K562 (cell line): Measurements from ENCODE around the gene FAAP100. TPM values are rescaled to one million over a fixed set of nuclear protein-coding genes. Genes with fewer than 3 reads are reported as not detected.

Experiments used
- ATF4 ChIP-seq: fragments of 450-650 bp; formaldehyde crosslinking; IDR thresholded peaks from 2 replicates; pipeline ENCODE4 v1.4.0; 2022; ENCODE audit warnings: mild to moderate bottlenecking, moderate library complexity
- ATF6 ChIP-seq: sonication (generic); formaldehyde crosslinking; IDR thresholded peaks from 2 replicates; pipeline ENCODE4 v1.4.0; 2020; ENCODE audit warnings: mild to moderate bottlenecking, missing genetic modification reagents
- CREB1 ChIP-seq, 2 experiments: sonication (generic) in 1 of 2; formaldehyde crosslinking in 1 of 2; IDR thresholded peaks; 2 replicates each; pipeline versions ENCODE4 v1.6.1 to v1.8.0; 2012 to 2022; ENCODE audit warnings: inconsistent platforms in 1 of 2, mild to moderate bottlenecking in 1 of 2, missing genetic modification reagents in 1 of 2, moderate library complexity in 1 of 2
- ETS2 ChIP-seq: IDR thresholded peaks from 2 replicates; pipeline ENCODE4 v1.6.1; 2016; ENCODE audit warnings: borderline replicate concordance, missing genetic modification characterization, mild to moderate bottlenecking, moderate library complexity, missing compliant biosample characterization; ENCODE audit not compliant: poor library complexity, severe bottlenecking
- FOXP1 ChIP-seq: sonication (generic); formaldehyde crosslinking; IDR thresholded peaks from 2 replicates; pipeline ENCODE4 v1.8.0; 2022; ENCODE audit warnings: mild to moderate bottlenecking, missing genetic modification reagents
- HDAC2 ChIP-seq: fragments of 450-650 bp; IDR thresholded peaks from 2 replicates; pipeline ENCODE4 v1.6.1; 2016; ENCODE audit warnings: mild to moderate bottlenecking
- HDAC6 ChIP-seq: IDR thresholded peaks from 2 replicates; pipeline ENCODE4 v1.6.1; 2012; ENCODE audit warnings: low read depth, mild to moderate bottlenecking, control low read depth, inconsistent platforms, low read length, moderate library complexity
- L3MBTL2 ChIP-seq: fragments of 450-650 bp; IDR thresholded peaks from 2 replicates; pipeline ENCODE4 v1.6.1; 2016; ENCODE audit warnings: mild to moderate bottlenecking, moderate library complexity
- MCM7 ChIP-seq, 2 experiments: fragments of 450-650 bp; IDR thresholded peaks; 2 replicates each; pipeline ENCODE4 v1.6.1; 2016 to 2018
- MEF2A ChIP-seq: IDR thresholded peaks from 2 replicates; pipeline ENCODE4 v1.6.1; 2011; ENCODE audit warnings: low read depth, mild to moderate bottlenecking, low read length, moderate library complexity; ENCODE audit not compliant: control insufficient read depth
- MTA3 ChIP-seq: fragments of 450-650 bp; formaldehyde crosslinking; IDR thresholded peaks from 2 replicates; pipeline ENCODE4 v1.6.1; 2017; ENCODE audit warnings: mild to moderate bottlenecking, borderline replicate concordance
- NR1H2 ChIP-seq: sonication (generic); formaldehyde crosslinking; IDR thresholded peaks from 2 replicates; pipeline ENCODE4 v1.4.0; 2020; ENCODE audit warnings: mild to moderate bottlenecking, missing genetic modification reagents
- PPARD ChIP-seq: fragments of 250-450 bp; sonication (Bioruptor Pico); IDR thresholded peaks from 2 replicates; pipeline ENCODE4 v1.8.0; 2022; ENCODE audit warnings: inconsistent platforms, mild to moderate bottlenecking, moderate library complexity
- PREB ChIP-seq: sonication (generic); formaldehyde crosslinking; IDR thresholded peaks from 2 replicates; pipeline ENCODE4 v1.8.1; 2023; ENCODE audit warnings: mild to moderate bottlenecking, missing genetic modification reagents
- RBFOX2 ChIP-seq: fragments of 200-400 bp; formaldehyde crosslinking; IDR thresholded peaks from 2 replicates; pipeline ENCODE4 v1.6.1; 2017; ENCODE audit warnings: low read depth, mild to moderate bottlenecking, low read length, moderate library complexity
- SIRT6 ChIP-seq: IDR thresholded peaks from one replicate; pipeline ENCODE4 v1.6.1; 2012; ENCODE audit warnings: low read depth, mild to moderate bottlenecking, control low read depth, inconsistent platforms, low read length, moderate library complexity
- SPI1 ChIP-seq: IDR thresholded peaks from 2 replicates; pipeline ENCODE4 v1.6.1; 2011; ENCODE audit warnings: low read depth, low read length, control low read depth, borderline replicate concordance
- TCF3 ChIP-seq: sonication (generic); formaldehyde crosslinking; IDR thresholded peaks from 2 replicates; pipeline ENCODE4 v1.4.0; 2020; ENCODE audit warnings: mild to moderate bottlenecking, missing genetic modification reagents
- YBX1 ChIP-seq: fragments of 450-650 bp; IDR thresholded peaks from 2 replicates; pipeline ENCODE4 v1.7.1; 2016; ENCODE audit warnings: mild to moderate bottlenecking
- ZBTB8A ChIP-seq: fragments of 450-650 bp; IDR thresholded peaks from 2 replicates; pipeline ENCODE4 v1.6.1; 2018; ENCODE audit warnings: mild to moderate bottlenecking, moderate library complexity; ENCODE audit not compliant: partially characterized antibody
- ZNF184 ChIP-seq: sonication (generic); formaldehyde crosslinking; IDR thresholded peaks from 2 replicates; pipeline ENCODE4 v1.5.0; 2020; ENCODE audit warnings: missing genetic modification reagents
- ZNF324 ChIP-seq: fragments of 250-450 bp; sonication (Bioruptor Pico); IDR thresholded peaks from 2 replicates; pipeline ENCODE4 v1.4.0; 2020; ENCODE audit warnings: mild to moderate bottlenecking
- ZNF57 ChIP-seq: fragments of 450-650 bp; formaldehyde crosslinking; IDR thresholded peaks from 2 replicates; pipeline ENCODE4 v1.4.0; 2020; ENCODE audit warnings: mild to moderate bottlenecking, moderate library complexity
- polyA plus RNA-seq, 8 experiments: library from polyadenylated mRNA; depleted of rRNA in 4 of 8; stranded (reverse) in 5 of 8; unstranded in 3 of 8; fragments of >200 nt; fragmentation: Nextera tagmentation in 2 of 8; fragmentation: Illumina TruSeq in 1 of 8; extraction: Ambion mirVana in 2 of 8; extraction: Trizol in 1 of 8; gene quantifications; 2 replicates each; pipeline versions ENCODE4 v1.2.1 to v1.2.3, GENCODE V29; 2011 to 2014; ENCODE audit warnings: inconsistent platforms in 1 of 8, missing spikeins in 1 of 8
- total RNA-seq, 7 experiments: library from RNA; depleted of rRNA in 6 of 7; stranded (reverse); fragments of >200 nt in 6 of 7; fragmentation: Illumina TruSeq in 2 of 7; extraction: Trizol in 2 of 7; gene quantifications; 2 replicates each; pipeline versions ENCODE4 v1.2.1 to v1.2.3, GENCODE V29; 2011 to 2021; ENCODE audit warnings: low replicate concordance in 1 of 7

FAAP100 gene
- total and polyA plus RNA-seq, 9 of the 15 experiments (the other 6 are each of a cell fraction or from before 2014, with no cell fraction given) = 0.31 to 51.2 (median 12.6) TPM

DNA sequence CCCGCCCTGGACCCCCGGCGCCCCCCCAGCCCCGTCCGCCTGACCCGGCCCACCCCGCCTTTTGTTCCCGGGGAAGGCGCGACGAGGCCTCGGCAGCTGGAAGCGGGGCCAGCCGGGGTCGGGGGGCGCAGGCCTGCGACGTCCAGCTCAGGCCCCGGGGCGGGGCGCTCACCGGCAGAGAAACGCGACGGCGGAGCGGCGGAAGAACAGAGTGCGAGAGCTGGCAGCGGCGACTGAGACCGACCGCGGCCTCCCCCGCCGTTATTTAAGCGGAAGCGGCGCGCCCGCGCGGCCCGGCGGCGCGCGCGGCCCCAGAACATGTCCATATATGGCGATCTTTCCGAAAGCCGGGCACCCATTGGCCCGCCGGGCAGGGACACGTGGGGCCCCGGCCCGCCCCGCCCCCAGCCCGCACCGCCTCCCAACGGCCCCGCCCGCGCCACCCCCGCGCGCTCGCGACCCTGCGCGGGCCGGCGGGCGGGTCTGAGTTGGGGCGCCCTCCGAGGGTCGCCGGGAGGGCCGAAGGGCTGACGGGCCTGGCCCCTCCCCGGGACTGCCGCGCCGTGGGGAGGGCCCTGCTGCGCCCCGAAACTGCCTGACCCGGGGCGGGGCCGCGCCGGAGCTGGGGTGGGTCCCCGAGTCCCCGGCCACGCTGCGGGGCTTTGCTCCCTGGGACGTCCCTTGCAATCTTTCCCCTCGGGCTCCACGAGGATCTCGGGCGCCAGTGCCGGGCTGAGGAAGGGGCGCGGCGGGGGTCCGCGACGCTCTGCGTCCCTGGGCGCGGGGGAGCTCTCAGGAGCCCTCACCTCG is 39.4 kb downstream of the FAAP100 start, which contains the start of gene ACTG1 (continued):
- TF ChIP-seq ZNF184 (no peak), YBX1 (no peak), TCF3 (CRISPR knock-in tag) (no peak), FOXP1 (peak; percentile 45; the same call in 1 of the 2 replicates), MEF2A (no peak), HDAC6 (no peak), MTA3 (peak; percentile 85; the same call in 1 of the 2 replicates), MCM7 (IDR thresholded peaks at IDR 0.05) (no peak), ZNF57 (no peak), PREB (no peak), PPARD (no peak), HDAC2 (no peak), RBFOX2 (peak; percentile 86), L3MBTL2 (no peak), CREB1 (IDR thresholded peaks at IDR 0.05) (peak; percentile 54; the same call in 1 of the 2 replicates), CREB1 (CRISPR knock-in tag; IDR thresholded peaks at IDR 0.05) (peak; percentile 64; the same call in 1 of the 2 replicates), ATF6 (no peak), ETS2 (tag) (no peak), ATF4 (no peak), SPI1 (no peak), ZNF324 (CRISPR knock-in tag) (no peak), NR1H2 (CRISPR knock-in tag) (no peak), ZBTB8A (no peak), SIRT6 (no peak)
